A172 (cell line): Measurements from ENCODE around the gene TMEM121. TPM values are rescaled to one million over a fixed set of nuclear protein-coding genes. Genes with fewer than 3 reads are reported as not detected.
"Not testable (repeated sequence)": the region's sequence is repeated elsewhere in the genome, so short reads cannot be mapped to it uniquely, and the experiment has no call there.

Experiments used
- DNase-seq: peaks from one replicate; pipeline ENCODE4 v3.0.0-alpha.2; 2015; ENCODE audit warnings: low spot score
- total RNA-seq: library from RNA; depleted of rRNA; stranded (reverse); fragments of >200 nt; shearing (Covaris generic); gene quantifications from 2 replicates; pipeline ENCODE4 v1.2.3, GENCODE V29; 2014

Gene TMEM121
- total RNA-seq, 1 experiment from 2014 or later, result 9.2 TPM

DNA sequence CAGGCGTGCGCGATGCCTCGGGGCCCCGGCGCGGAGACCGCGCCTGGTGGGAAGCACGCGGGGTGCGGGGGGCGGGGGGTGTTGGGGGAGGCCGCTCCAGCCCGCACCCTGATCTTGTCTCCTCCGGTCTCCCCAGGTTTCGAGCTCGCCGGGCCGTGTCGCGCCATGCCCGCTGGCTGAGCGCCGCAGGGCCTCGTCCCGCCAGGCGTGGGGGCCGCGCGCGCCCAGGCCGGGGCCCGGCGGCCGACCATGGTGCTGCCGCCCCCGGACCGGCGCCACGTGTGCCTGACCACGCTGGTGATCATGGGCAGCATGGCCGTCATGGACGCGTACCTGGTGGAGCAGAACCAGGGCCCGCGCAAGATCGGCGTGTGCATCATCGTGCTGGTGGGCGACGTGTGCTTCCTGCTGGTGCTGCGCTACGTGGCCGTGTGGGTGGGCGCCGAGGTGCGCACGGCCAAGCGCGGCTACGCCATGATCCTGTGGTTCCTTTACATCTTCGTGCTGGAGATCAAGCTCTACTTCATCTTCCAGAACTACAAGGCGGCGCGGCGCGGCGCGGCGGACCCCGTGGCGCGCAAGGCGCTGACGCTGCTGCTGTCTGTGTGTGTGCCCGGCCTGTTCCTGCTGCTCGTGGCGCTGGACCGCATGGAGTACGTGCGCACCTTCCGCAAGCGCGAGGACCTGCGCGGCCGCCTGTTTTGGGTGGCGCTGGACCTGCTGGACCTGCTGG, 2.4 kb downstream of the TMEM121 start:
- no peak for DNase-seq

DNA sequence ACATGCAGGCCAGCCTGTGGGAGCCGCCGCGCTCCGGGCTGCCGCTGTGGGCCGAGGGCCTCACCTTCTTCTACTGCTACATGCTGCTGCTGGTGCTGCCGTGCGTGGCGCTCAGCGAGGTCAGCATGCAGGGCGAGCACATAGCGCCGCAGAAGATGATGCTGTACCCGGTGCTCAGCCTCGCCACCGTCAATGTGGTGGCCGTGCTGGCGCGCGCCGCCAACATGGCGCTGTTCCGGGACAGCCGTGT, 2.9 kb downstream of the TMEM121 start:
- no peak for DNase-seq

- no peak for DNase-seq
Measured at GRCh38 chr14:105529569-105530284, 3.3 kb downstream of the TMEM121 start.

- DNase-seq, result no peak
Measured at GRCh38 chr14:105530285-105531087, 4.1 kb downstream of the TMEM121 start.

DNA sequence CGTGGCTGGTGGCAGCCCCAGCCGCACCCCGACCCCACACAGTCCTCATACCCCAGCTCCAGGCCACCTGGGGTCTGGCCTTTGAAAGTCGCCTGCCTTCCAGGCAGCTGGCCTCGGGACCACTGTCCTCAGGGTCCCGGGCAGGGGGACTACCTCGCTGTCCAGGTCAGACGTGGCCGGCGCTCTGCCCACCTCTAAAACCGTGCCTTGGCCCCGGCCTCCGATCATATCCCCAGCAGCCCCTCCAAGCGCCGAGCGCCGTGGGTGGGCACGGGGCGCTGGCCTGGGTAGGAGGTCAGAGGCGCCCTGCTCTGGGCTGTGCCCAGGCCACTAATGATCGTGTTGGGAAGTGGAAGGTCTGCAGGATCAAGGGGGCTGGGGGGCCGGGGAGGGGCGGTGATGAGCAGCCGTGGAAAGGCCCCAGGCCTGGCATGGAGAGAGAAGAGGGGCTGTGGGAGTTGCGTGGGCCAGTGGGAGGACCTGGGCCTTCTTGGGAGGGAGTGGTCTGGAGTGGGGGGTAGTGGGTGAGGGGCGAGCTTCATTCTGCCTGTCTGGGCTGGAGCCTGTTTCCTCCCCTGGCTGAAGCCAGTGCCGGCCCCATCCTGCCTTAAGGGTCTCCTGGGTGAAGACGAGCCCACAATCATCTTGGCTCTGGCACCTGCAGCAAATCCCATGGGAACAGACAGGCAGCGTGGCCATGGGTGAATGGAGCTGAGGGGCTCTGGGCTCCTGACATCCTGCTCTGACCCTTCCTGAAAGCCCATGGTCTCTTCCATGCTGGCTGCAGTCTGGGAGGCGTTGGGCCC, 4.9 kb downstream of the TMEM121 start:
- no peak for DNase-seq

DNA sequence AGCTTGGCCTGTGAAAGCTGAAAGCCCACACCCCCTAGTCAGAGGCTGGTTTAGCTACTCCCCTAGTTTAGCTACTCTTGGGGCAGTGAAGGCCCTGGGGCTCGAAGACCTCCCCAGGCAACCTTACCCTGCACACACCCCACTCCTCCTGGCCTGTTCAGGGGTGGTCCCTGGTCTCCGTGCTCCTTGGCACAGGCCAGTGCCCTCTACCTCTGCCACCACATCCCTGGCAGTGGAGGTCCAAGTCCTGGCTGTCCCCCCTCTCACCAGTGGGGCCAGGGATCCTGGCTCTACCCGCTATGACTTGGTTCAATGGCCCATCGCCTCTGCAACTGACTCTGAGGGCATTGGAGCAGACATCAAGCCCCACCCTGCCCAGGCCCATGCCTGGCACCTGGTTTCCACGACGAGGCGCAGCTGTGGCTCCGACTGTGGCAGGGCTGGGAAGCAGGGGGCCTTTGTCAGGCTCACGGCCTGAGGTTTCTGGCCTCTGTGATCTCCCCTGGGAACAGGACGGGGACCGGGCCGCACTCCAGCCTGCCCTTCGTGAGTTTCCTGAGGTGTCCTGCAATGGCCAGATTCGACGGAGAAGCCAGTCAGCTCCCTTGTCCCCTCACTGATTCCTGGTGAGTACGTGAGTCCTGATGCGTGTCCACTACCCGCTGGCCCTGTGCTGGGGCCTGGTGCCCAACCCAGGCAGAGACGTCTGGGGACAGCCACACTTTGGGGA, 5.7 kb downstream of the TMEM121 start:
- no peak for DNase-seq

GRCh38 chr14:105532735-105533141, 6.4 kb downstream of the TMEM121 start:
- DNase-seq, result no peak

- no peak for DNase-seq
Measured at GRCh38 chr14:105533391-105533790, 7.0 kb downstream of the TMEM121 start.

GRCh38 chr14:105533811-105534498, 7.6 kb downstream of the TMEM121 start:
- no peak for DNase-seq

DNA sequence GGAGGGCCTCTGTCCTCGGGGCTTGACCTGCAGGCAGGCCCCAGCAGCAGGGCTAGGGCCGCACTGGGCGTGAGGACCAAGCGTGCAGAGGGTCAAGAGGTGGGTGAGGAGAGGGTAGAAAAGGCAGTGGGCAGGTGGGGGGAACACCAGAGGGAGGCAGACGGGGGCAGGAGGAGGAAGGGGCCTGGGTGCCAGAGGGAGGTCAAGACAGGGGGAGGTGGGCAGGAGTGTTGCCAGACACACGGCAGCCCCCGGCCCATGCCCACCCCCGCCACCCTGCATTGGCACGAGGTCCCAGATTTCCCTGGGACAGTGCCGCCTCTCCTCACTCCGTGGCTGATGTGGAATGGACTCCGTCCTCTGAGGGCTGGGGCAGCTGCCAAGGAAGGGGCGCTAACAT, 8.2 kb downstream of the TMEM121 start:
- no peak for DNase-seq

DNA sequence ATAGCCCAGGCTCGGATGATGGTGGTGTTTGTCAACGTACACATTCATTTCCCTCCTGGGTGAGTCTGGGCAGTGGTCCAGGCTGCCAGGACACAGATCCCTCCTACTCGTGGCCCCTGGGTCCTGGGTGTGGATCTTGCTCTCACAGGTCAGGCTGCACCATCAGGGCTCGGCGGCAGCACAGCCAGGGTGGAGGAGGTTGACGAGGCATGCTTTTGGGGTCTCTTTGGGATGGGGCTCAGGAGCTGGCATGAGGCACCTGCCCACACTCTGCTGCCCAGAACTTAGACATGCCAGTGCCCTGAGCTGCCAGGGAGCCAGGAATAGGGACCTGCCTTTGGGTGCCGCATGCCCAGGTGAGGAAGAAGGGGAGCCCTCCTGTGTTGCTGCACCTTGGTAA, 9.7 kb downstream of the TMEM121 start:
- DNase-seq, result no peak

DNA sequence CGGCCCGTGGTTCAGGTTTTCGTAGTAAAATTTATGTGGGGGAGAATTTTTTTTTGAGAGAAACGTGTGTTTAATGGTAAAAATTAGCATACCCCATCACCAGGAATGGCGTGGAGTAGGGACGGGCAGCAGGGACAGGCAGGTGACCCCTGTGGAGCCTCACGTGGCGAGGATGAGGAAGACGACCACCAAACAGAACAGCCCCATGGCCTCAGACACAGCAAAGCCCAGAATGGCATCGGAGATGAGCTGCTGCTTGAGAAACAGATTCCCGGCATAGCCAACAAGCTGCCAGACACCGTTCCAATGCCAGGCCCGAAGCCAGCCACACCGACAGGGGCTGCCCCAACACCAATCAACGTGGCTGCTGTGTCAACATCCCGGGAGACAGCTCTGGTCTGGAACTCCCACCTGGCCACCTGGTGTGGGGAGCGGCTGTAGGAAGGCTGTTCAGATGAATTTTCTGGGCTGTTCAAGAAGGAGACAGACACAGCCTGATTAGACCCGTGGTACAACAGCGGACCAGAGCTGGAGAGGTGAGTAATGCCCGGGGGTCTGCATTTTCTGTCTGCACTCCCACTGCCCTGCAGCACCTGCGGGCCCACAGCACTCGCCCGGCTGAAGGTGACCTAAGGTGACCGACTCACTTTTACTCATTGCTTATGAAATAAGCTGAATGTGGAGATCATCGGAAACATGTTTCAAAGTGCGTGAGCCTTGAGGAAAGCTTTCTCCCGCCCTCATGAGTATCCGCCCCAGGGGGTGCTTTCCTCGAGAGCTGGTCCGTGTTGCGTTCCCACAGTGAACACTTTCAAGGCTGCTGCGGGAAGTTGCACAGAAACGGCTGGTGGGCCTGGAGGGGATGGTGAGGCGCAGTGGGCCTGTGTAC, 10.6 kb downstream of the TMEM121 start:
- no peak for DNase-seq

DNA sequence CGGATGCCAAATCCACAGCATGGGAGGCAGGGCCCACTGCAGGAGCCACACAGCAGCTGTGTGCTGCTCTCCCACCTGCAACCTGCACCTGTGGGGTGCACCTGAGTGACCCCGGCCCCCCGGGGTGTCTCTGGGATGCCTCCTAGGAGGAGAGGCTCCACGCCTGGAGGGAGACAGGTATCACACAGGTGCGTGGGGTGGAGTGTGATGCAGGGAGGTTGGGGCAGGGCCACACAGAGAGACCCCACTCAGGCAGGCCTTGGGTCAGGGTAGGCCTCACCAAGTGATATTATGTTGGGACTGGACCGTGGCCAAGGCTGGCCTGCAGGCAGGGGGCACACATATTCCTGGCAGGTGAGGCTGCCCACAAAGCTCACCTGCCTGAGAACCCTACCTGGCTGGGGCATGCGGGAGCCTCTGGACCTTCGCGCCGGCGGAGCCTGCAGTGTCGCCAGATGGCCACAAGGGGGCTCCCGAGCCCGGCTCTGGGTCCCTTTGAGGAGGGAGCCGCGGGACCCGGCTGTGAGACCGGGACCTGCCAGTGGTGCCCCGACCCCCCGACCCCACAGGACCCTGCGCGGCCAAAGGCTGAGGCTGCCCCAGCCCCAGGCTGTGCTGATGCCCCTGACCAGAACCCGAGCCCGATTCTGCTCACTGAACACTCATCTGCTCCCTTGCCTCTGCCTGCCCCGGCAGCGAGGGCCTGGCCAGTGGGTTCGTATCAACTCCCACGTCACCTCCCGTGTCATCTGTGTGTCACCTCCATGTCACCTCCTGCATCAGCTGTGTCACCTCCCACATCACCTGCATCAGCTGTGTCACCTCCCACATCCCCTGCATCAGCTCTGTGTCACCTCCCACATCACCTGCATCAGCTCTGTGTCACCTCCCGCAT, 11.4 kb downstream of the TMEM121 start:
- DNase-seq, result peak; percentile 1

- no peak for DNase-seq
Measured at GRCh38 chr14:105538481-105539049, 12.2 kb downstream of the TMEM121 start.

- DNase-seq, result no peak
Measured at GRCh38 chr14:105540811-105541210, 14.4 kb downstream of the TMEM121 start.

GRCh38 chr14:105541218-105541875, 15.0 kb downstream of the TMEM121 start:
- DNase-seq, result no peak

DNA sequence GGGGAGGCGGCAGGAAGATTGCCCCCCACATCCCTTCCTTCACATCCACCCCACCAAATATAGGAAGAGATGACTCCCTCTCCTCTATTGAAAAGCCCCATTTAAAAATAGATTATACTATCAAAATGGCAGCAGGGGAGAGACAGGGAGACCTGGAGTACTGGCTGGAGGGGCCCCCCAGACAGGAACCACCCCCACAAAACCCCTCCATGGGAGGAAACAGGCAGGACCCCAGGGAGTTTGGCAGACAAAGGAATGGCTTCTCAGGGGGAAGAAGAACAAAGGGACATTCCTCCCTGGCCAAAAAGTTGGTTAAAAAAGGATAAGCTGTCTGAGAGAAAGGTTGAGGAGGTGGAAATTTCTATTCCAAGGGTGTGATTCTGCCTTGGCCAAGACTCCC, 19.3 kb downstream of the TMEM121 start:
- DNase-seq, result not testable (repeated sequence)

- not testable (repeated sequence) for DNase-seq
Measured at GRCh38 chr14:105546410-105546809, 20.0 kb downstream of the TMEM121 start.
